HG03469 (cell line): Measurements from ENCODE around the gene MPDU1.

Experiments
- ATAC-seq: cut with Tn5 transposase; IDR thresholded peaks from one replicate; pipeline ENCODE4 v1.9.1; 2021; ENCODE audit warnings: mild to moderate bottlenecking, moderate library complexity, moderate number of reproducible peaks; ENCODE audit not compliant: unreplicated experiment

Gene MPDU1

DNA sequence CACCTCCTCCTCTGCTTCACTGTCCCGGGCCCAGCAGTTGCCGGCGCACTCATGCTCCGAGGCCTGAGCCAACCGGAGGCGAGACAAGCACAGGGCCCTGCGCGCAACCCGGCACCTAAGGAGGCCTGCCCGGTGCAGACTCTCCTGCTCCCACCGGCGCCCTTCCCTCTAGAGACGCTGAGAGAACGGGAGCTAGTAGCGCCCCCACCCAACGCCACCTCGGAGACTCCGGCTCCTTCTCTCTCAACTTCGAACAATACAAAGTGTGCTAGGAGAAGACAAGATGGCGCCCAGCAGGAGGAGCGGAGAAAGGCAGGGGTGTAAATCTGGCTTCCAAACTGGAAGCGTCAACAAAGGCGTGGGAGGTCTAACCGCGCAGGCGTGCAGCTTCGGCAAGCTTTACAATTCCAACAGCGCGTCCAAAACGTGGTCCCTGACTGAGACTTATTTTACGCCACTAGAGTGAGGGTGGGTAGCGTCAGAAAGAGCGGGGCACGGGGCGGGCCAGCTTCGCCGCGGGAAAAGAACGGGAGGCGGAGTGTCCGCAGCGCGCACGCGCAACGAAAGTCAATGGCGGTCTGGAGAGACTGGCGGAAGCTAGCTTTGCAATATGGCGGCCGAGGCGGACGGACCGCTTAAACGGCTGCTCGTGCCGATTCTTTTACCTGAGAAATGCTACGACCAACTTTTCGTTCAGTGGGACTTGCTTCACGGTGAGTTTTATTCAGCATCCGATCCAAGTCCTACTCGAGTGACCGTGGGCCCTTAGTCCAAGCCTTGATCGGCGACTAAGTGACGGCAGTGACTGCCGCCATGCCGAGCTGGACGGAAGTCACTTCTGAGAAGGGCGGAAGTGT, at the start of gene MPDU1:
MPDU1 (plus strand) TSS at position 600 of the 857 bp plus-strand sequence; CDS start at position 611, 11 bp downstream.
- no peak for ATAC-seq

DNA sequence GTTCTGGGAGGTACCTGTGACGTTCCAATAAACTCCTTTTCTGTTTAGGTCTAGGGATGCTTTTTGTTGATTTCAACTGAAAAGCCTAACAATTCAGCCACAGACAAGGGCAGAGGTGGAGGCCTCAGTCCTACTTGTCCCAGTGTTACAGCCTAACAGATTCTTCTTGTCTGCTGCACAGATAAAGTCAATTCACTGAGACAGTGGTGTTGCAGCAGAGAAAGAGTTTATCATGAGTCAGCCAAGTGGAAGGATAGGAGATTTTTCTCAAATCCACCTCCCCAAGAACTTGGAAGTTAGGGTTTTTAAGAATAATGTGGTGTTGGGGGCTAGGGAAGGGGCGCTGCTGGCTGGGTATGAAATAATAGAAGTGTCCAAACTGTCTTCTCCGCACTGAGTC, 45.6 kb upstream of the MPDU1 start:
- ATAC-seq: no peak

DNA sequence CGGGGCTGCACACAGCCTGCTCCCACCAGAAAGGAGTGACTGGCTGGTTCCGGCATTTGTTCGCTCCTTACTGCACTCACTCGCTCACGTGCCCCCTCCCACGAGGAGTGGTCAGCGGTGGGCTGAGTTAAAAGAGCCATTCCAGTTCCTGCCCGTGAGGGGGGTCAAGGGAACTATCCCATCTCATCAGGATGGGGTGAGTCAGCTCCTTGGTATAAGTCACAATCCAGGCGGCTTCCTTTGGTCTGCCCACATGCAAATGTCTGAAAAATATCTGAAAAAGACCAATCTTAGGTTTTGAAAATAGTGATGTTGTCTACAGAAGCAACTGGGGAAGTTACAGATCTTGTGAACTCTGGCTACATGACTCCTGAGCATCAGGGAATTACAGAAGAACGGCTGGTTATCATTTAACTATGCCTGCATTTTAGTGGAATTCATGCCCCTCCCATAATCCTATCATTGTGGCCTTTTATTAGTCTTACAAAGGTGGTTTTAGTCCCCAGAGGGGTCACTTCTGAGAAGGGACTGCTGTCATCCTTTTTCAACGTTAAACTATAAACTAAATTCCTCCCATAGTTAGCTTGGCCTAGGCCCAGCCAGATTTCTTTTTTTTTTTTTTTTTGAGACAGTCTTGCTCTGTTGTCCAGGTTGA, 44.6 kb upstream of the MPDU1 start:
- ATAC-seq: no peak

DNA sequence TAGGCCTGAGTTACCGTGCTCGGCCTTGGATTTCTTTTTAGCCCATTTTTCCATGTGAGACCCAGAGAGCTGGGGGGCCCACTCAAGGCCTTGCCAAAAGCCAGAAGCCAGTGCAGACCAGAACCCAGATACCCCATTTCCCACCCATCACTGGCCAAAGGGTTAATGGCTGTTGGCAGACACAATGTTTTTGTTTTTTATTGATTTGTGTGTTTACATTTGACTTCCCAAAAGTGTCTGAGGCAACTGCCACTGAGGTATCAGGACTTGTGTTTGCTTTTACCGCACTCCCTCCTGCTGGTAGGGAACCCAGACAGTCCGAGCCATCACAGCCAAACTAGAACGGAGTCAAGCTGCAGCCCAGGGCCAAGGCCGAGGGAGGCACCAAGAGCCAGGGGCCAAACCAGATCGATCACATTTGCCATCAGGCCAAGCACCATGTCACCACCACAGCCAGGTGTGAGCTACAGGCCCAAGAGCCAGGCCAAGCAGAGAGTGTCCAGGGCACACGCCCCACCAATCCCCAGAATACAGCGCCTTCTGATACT, 42.5 kb upstream of the MPDU1 start:
- ATAC-seq: no peak

DNA sequence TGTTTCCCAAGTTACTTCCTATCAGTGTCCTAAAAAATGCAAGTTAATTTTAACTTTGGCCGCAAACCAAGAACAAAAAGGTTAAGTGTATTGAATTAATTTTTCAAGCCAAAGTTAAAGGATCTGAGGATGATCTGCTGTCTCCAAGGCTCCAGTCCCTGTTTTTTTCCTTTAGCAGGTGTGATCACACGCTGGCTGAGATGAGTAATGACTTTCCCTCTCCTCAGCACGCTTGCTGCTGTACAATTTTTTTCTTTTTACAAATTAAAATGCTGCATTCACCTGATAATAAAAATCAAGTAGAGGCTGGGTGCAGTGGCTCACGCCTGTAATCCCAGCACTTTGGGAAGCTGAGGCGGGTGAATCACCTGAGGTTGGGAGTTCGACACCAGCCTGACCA, 38.7 kb upstream of the MPDU1 start:
- no peak for ATAC-seq

DNA sequence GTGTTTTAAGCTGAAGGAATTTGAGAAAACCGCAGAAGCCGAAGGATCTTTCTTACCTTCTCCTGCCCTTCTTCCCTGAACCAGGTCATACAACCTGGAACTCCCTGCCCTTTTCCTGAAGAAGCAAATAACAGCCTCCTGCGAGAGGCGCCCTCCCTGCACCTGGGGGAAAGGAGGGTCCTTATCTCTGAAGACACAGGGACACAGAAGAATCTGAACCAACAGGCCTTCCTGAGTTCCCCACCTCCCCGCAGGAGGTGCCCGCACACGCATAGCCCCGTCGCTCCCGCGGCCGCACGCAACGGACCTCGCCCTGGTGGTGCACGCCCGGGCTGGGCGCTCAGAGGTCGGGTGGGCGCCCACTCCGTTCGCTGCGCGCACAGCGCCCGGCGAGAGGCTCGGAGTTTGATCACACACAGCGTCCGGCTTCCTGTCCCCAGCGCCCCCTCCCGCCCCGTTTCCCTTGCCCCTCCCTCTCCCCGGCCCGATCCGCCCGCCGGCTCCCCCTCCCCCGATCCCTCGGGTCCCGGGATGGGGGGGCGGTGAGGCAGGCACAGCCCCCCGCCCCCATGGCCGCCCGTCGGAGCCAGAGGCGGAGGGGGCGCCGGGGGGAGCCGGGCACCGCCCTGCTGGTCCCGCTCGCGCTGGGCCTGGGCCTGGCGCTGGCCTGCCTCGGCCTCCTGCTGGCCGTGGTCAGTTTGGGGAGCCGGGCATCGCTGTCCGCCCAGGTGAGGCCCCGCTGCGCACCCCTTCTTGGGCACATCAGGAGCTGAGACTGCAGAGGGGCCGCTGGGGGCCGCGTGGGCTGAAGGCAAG, 34.9 kb upstream of the MPDU1 start, which contains the start of gene TNFSF12:
TNFSF12 (plus strand) TSS at position 474 of the 816 bp plus-strand sequence; CDS start at position 570, 96 bp downstream.
- no peak for ATAC-seq

DNA sequence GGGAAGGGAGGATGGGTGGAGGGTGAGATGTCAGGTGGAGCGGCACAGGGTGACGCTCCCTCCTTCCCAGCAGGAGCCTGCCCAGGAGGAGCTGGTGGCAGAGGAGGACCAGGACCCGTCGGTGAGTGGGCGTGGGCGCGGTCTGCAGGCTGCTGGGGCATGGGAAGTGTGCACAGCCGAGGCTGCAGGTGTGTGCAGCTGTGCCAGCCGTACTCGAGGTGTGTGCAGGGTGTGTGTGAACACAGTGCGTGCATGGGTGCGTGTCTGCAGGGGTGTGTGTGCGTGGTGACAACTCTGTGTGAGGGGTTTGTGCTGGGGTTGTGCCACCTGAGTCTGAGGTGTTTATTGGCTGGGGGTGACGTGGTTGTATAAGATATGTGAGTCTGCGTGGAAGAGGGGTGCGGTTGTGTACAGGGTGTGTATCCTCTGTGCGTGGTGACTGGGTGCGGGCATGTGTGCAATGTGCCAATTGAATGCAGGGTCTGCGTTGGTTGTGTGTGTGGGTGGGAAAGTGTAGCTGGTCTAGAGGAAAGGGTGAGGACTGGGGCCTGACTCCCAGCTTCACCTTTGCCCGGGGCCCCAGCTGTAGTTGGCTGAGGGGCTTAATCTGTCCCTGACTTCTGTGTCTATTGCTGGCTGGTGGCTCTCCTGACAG, 34.1 kb upstream of the MPDU1 start:
- no peak for ATAC-seq

DNA sequence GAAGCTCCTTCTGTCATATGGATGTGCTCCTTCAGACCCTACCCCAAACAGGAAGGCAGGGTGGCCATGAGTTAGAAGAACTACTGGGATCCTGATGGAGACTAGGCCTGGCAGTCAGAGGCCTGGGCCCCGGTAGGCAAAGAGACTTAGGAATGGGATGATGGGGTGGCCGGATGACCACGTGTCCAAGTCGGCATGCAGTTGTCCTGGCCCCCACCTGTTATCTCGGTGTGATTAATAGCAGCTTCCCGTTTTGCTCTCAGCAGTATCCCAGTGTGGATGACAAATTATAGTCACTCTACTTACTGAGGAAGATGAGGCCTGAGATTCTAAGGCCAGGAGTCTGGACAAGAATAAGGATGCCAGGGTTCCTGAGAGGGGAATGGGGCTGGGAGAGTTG, 33.3 kb upstream of the MPDU1 start:
- no peak for ATAC-seq

DNA sequence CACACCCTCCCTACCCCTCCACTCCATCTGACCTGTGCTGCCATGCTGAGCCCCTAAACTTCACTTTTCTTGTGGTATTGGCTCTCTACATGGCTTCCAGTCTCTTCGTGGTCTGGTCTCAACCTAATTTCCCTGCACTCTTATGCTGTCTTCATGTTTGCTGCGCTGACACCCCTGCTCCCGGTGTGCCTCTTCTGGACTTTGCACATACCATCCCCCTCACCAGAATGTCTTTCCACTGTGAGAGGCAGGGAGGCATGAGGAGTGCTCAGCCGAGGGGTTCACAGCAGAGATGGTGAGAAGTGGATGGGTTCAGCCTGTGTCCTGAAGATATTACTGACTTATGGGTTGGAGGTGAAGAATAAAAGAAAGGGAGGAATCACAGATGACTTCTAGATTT, 32.3 kb upstream of the MPDU1 start:
- no peak for ATAC-seq

DNA sequence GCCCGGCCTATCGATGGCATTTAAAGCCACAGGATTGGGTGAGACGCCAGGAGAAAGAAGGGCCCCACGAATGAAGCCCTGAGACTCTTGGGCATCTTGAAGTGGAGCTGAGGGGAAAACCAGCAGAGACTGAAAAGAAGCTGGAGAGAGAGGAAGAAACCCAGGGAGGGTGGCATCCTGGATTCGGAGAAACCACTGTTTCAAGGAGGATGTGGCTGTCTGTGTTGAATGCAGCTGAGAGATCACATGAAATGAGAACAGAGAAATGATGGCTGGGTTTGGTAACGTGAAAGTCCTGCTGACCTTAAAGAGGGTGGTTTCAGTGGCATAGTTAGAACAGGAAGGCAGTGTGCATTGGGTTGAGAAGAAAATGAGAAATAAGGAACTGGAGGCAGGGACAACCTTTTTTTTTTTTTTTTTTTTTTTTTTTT, 31.0 kb upstream of the MPDU1 start:
- no peak for ATAC-seq

DNA sequence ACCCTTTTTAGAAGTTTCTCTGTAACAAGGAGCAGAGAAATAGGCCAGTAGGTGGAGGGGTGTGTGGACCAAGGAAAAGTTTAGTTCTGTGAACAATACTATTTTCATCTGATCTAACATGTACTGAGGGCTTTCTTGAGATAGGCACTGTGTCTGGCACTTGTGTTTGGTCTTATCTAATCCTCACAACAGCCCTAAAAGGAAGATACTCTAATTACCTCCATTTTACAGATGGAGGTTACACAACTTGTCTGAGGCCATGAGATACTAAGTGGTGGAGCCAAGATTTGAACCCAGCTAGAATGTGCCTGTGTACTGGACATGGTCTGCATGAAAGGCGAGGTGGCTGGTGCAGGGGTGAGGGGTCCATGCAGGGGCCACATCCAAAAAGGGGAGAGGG, 30.3 kb upstream of the MPDU1 start:
- ATAC-seq: no peak

DNA sequence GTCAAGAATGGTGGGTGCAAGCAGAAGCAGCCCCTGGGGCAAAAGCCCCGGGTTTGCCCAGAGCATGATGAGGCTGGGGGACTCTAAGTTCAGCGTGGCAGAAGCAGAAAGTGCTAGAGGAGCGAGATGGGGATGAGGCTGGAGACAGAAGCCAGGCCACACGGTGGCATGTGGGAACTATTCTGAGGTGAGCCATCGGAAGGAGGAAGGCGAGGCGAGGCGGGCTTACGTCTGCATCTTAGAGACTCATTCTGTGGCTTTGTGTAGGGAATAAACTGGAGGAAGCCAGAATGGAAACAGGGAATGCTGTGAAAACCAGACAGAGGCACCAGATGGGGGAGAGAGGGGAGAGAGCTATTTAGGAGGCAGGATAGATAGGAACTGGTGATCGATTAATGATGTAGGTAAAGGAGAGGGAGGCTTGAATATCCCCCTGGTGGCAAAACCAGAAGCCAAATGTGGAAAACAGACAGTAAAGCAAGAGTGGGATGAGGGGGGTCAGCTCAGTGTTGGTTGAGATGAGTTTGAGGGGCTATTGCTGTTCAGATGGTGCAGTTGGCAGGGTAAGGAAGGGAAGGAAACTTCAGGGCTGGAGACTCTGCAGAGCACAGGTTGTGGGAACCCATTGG, 28.2 kb upstream of the MPDU1 start:
- ATAC-seq: no peak

DNA sequence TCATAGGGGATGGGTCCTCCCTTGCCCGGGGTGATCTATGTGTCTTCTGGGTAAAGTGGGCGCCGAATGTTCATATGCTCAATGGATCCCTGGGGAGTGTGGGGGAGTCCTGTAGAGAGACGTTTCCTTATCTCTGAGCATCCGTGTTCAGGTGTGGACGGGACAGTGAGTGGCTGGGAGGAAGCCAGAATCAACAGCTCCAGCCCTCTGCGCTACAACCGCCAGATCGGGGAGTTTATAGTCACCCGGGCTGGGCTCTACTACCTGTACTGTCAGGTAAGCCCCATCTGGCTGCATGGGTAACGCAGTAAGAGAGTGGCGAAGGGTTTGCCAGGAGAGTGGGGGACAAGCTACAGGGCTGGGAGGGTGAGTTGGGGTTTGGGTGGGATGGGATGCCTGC, 27.0 kb upstream of the MPDU1 start:
- no peak for ATAC-seq

DNA sequence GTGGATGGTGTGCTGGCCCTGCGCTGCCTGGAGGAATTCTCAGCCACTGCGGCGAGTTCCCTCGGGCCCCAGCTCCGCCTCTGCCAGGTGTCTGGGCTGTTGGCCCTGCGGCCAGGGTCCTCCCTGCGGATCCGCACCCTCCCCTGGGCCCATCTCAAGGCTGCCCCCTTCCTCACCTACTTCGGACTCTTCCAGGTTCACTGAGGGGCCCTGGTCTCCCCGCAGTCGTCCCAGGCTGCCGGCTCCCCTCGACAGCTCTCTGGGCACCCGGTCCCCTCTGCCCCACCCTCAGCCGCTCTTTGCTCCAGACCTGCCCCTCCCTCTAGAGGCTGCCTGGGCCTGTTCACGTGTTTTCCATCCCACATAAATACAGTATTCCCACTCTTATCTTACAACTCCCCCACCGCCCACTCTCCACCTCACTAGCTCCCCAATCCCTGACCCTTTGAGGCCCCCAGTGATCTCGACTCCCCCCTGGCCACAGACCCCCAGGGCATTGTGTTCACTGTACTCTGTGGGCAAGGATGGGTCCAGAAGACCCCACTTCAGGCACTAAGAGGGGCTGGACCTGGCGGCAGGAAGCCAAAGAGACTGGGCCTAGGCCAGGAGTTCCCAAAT, 26.4 kb upstream of the MPDU1 start:
- no peak for ATAC-seq

DNA sequence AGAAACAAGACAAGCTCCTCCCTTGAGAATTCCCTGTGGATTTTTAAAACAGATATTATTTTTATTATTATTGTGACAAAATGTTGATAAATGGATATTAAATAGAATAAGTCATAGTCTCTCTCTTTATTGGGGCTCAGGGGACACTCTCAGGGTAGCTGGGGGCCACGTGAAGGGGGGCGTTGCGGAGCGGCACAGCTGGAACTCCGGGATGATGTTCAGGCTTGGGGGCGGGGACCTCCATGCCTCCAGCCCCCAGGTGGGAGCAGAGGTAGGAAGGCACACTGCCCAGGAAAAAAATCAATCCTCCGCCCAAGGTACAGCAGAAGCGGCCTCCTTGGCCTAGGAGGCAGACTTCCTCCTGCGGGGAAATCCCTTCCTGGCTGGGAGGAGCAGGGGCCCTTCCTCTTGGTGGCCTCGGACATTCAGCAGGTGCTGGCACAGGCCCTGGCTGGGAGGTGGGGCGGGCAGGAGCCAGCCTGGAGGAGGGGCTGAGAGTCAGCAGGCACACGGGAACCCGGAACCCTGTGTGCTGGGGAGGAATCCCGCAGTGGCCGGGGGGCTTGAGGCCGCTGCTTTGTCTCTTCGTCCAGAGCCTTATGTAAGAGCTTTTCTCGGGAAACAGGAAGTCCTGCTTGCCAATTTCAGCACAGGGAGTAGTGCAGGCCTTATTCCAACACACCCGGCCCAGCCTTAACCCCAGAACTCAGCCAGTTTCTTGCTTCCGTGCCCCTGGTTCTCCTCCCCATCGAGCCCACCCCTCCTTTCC, 25.7 kb upstream of the MPDU1 start:
- no peak for ATAC-seq

DNA sequence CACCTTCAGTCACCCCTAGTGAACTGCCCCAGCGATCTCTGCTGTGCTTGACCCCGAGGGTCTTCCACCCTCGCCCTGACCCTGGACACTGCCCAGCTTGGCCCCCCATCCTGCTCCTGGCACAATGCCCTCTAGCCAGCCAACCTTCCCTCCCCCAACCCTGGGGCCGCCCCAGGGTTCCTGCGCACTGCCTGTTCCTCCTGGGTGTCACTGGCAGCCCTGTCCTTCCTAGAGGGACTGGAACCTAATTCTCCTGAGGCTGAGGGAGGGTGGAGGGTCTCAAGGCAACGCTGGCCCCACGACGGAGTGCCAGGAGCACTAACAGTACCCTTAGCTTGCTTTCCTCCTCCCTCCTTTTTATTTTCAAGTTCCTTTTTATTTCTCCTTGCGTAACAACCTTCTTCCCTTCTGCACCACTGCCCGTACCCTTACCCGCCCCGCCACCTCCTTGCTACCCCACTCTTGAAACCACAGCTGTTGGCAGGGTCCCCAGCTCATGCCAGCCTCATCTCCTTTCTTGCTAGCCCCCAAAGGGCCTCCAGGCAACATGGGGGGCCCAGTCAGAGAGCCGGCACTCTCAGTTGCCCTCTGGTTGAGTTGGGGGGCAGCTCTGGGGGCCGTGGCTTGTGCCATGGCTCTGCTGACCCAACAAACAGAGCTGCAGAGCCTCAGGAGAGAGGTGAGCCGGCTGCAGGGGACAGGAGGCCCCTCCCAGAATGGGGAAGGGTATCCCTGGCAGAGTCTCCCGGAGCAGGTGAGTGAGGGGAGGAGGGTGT, 24.9 kb upstream of the MPDU1 start, which contains the start of gene TNFSF13:
TNFSF13 (plus strand) TSS at position 207 of the 776 bp plus-strand sequence; CDS start at position 497, 290 bp downstream.
- no peak for ATAC-seq

DNA sequence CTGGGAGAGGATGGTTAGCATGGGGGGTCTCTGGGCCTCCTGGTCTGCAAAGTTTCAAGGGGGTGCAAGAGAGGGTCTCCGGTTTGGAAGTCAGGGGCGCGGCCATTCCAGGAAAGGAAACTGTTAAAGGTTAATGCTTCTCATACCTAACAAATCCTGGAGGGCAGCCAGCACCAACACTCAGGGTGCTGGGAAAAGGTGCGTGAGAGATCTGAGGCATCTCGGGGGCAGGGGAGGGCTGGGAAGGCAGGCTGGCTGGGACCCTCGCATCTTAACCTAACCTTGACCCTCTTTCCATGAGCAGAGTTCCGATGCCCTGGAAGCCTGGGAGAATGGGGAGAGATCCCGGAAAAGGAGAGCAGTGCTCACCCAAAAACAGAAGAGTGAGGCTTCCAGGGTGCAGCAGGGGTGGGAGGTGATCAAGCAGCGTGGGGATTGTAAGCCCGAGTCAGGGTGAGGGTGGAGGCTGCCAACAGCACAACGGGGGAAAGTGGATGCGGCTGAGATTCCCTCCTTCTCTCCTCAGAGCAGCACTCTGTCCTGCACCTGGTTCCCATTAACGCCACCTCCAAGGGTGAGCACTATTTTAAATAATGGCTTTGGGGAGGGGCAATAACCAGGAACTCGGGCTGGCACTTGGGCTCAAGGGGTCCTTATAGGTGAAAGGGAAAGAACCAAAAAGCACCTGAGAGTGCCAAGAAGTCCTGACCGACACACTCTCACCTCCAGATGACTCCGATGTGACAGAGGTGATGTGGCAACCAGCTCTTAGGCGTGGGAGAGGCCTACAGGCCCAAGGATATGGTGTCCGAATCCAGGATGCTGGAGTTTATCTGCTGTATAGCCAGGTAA, 24.1 kb upstream of the MPDU1 start:
- no peak for ATAC-seq
